ENCODE results near the gene BAIAP2L2.

DNA sequence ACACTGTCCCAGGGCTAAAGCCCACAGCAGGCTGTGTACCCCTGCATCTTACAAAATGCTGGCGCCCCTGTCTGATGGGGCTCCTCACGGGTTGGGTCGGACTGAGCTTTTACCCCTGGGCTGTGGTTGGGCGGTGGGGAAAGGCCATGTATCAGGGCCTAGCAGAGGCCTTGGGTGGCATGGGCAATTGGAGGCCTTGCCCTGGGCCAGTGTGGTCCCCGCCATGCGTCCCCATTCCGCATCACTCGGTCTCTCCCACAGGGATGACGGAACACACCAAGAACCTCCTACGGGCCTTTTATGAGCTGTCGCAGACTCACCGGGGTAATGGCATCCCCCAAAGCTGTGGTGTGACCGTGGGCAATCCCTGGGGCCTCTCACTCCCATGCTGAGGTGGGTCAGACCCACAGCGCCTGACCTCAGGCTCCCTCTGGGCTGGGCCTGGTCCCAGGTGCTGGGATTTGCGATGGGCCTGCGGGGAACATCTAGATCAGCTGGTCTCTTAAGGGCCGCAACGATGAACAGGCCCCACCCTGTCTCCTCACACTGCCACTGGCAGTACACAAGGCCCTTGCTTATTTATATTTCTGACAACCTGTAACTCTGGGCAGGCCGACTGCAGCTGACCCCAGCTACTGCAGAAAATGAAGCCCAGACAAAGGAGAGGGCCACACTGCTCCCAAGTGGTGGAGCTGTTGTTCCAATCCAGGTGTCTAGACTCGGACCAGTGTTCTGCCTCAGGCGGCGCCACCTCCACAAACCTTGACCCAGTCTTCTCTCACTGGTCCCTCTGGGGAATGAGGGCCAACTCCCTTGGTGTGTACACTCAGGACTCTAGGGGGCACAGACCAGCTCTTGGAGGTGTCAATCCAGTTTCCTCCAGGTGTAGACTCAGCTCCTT is 38.8 kb downstream of the BAIAP2L2 start:
- TF ChIP-seq ZNF114 (CRISPR knock-in tag; IDR thresholded peaks at IDR 0.05), result no peak
- TF ChIP-seq, protein P1, sequence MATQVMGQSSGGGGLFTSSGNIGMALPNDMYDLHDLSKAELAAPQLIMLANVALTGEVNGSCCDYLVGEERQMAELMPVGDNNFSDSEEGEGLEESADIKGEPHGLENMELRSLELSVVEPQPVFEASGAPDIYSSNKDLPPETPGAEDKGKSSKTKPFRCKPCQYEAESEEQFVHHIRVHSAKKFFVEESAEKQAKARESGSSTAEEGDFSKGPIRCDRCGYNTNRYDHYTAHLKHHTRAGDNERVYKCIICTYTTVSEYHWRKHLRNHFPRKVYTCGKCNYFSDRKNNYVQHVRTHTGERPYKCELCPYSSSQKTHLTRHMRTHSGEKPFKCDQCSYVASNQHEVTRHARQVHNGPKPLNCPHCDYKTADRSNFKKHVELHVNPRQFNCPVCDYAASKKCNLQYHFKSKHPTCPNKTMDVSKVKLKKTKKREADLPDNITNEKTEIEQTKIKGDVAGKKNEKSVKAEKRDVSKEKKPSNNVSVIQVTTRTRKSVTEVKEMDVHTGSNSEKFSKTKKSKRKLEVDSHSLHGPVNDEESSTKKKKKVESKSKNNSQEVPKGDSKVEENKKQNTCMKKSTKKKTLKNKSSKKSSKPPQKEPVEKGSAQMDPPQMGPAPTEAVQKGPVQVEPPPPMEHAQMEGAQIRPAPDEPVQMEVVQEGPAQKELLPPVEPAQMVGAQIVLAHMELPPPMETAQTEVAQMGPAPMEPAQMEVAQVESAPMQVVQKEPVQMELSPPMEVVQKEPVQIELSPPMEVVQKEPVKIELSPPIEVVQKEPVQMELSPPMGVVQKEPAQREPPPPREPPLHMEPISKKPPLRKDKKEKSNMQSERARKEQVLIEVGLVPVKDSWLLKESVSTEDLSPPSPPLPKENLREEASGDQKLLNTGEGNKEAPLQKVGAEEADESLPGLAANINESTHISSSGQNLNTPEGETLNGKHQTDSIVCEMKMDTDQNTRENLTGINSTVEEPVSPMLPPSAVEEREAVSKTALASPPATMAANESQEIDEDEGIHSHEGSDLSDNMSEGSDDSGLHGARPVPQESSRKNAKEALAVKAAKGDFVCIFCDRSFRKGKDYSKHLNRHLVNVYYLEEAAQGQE (IDR thresholded peaks at IDR 0.05; ENCODE audit: unreplicated experiment), result no peak
